Progenitor cell of endocrine pancreas (in vitro differentiated cells): ENCODE results near the gene WDR18. TPM values are rescaled to one million over a fixed set of nuclear protein-coding genes. Genes with fewer than 3 reads are reported as not detected.
A peak's percentile ranks its signal among the peaks of the same experiment; 100 is the strongest.

Experiments used
- DNase-seq: peaks from one replicate; pipeline ENCODE4 v3.0.0; 2021; ENCODE audit warnings: low spot score; ENCODE audit not compliant: unreplicated experiment
- H3K27ac Mint-ChIP-seq: 2 replicates; pipeline ENCODE4 v1.8.0; 2021; ENCODE audit warnings: mild to moderate bottlenecking, moderate library complexity, mixed read lengths
- H3K27me3 Mint-ChIP-seq: 2 replicates; pipeline ENCODE4 v1.8.0; 2021; ENCODE audit warnings: mixed read lengths
- H3K36me3 Mint-ChIP-seq: 2 replicates; pipeline ENCODE4 v1.8.0; 2022; ENCODE audit warnings: mixed read lengths; ENCODE audit not compliant: insufficient read depth
- H3K4me1 Mint-ChIP-seq: 2 replicates; pipeline ENCODE4 v1.8.0; 2021; ENCODE audit warnings: low read depth, mixed read lengths
- H3K4me3 Mint-ChIP-seq: 2 replicates; pipeline ENCODE4 v1.8.0; 2021; ENCODE audit warnings: low read depth, mild to moderate bottlenecking, moderate library complexity, mixed read lengths
- H3K9me3 Mint-ChIP-seq: 2 replicates; pipeline ENCODE4 v1.8.0; 2021; ENCODE audit warnings: low read depth, mixed read lengths
- total RNA-seq: library from RNA; stranded (reverse); gene quantifications from 2 replicates; pipeline ENCODE4 v1.2.1, GENCODE V29; 2021
- TF ChIP-seq, protein P1 (sequence below): fragments of 200-600 bp; sonication (generic); IDR thresholded peaks from one replicate; pipeline ENCODE4 v1.5.0; 2021; ENCODE audit warnings: antibody characterized with exemption, mild to moderate bottlenecking; ENCODE audit not compliant: unreplicated experiment

WDR18 gene
- total RNA-seq, 1 donor from 2014 or later, result 72.3 TPM

DNA sequence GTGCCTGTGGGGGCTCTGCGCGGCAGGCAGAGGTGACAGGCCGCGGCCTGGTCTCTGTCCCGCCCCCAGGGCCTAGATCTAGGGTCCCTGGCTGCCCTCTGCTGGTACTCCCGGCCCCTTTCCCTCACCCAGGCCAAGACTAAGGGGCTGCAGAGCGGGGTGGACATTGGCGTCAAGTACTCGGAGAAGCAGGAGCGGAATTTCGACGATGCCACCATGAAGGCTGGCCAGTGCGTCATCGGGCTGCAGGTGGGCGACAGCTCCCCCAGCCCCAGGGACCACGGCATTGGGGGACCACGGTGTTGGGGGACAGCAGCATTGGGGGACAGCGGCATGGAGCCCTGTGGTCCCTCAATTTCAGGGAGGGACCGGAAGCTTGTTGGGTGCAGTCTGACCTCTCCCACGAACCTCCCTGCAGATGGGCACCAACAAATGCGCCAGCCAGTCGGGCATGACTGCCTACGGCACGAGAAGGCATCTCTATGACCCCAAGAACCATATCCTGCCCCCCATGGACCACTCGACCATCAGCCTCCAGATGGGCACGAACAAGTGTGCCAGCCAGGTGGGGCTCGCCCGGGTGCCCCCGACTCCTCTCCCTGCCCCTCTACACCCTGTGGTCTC, 52.0 kb downstream of the WDR18 start:
- Mint-ChIP-seq H3K4me1 (peaks cover 5% of the 10 kb centered on the region), H3K9me3 (no peaks in the 10 kb centered on the region), H3K27me3 (no peaks in the 10 kb centered on the region), H3K36me3 (peaks cover 21% of the 10 kb centered on the region), H3K4me3 (no peak overlapping the region), H3K27ac (peak overlapping the region; percentile 74)
- TF ChIP-seq, protein P1, sequence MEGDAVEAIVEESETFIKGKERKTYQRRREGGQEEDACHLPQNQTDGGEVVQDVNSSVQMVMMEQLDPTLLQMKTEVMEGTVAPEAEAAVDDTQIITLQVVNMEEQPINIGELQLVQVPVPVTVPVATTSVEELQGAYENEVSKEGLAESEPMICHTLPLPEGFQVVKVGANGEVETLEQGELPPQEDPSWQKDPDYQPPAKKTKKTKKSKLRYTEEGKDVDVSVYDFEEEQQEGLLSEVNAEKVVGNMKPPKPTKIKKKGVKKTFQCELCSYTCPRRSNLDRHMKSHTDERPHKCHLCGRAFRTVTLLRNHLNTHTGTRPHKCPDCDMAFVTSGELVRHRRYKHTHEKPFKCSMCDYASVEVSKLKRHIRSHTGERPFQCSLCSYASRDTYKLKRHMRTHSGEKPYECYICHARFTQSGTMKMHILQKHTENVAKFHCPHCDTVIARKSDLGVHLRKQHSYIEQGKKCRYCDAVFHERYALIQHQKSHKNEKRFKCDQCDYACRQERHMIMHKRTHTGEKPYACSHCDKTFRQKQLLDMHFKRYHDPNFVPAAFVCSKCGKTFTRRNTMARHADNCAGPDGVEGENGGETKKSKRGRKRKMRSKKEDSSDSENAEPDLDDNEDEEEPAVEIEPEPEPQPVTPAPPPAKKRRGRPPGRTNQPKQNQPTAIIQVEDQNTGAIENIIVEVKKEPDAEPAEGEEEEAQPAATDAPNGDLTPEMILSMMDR, result no peak
- no peak for DNase-seq

GRCh38 chr19:1037621-1038064, 53.5 kb downstream of the WDR18 start:
- H3K4me1 Mint-ChIP-seq, result peaks cover 7% of the 10 kb centered on the region
- no peak for DNase-seq
- TF ChIP-seq, protein P1, result no peak
- no peak overlapping the region for H3K4me3 Mint-ChIP-seq
- peaks cover 18% of the 10 kb centered on the region for H3K36me3 Mint-ChIP-seq
- no peaks in the 10 kb centered on the region for H3K27me3 Mint-ChIP-seq
- H3K27ac Mint-ChIP-seq, result peak overlapping the region; percentile 73
- H3K9me3 Mint-ChIP-seq, result no peaks in the 10 kb centered on the region

GRCh38 chr19:1038978-1039645, 55.0 kb downstream of the WDR18 start:
- Mint-ChIP-seq H3K27me3 (no peaks in the 10 kb centered on the region), H3K27ac (peak overlapping the region; percentile 65), H3K4me1 (peaks cover 7% of the 10 kb centered on the region), H3K36me3 (peaks cover 16% of the 10 kb centered on the region), H3K4me3 (no peak overlapping the region), H3K9me3 (no peaks in the 10 kb centered on the region)
- TF ChIP-seq, protein P1, result no peak
- no peak for DNase-seq

DNA sequence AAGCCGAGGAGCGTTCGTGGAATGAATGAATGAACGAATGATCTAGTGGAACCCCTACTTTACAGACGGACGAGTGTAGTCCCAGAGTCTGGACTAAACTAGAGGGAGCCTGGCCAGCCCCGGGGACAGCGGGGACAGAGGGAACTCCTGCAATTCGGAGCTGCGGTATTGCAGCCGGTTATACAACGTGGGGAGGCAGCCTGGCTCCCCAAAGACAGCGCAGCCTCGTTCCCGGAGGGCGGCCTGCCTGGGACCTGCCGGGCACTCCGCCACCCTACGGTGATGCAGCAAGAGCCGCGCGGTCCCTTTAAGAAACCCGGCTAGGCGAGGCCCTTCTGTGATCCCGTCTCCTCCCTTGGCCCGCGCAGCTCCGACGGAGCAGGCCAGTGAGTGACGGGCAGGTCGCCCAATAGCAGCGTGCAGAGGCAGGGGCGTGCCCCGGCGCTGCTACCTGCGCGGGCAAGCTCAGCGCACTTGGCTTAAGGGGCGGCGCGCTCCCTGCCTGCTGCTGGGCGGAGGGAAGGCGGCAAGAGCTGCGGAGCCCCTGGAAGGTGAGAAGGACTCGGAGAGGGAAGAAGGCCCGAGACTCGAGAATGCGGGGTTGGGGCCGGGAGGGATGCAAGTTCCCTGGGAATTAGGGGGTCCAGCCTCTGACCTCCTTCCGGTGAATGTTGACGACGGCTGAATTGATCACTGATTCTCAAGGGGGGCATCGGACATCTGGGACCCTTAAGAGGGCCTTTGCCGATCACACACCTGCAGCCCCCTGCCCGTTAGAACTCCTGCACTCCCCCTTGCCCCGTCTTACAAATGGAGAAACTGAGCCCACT, 55.7 kb downstream of the WDR18 start, which contains the start of gene ABCA7:
Gene ABCA7 (plus strand): TSS at position 462 of the 830 bp plus-strand sequence. CDS start 1,255 bp downstream, outside the sequence.
- Mint-ChIP-seq H3K27me3 (no peaks in the 10 kb centered on the region), H3K4me3 (peak within 1 kb of the TSS; percentile 82), H3K9me3 (no peaks in the 10 kb centered on the region), H3K27ac (peak within 1 kb of the TSS; percentile 95), H3K36me3 (peaks cover 16% of the 10 kb centered on the region), H3K4me1 (peaks cover 7% of the 10 kb centered on the region)
- peak; percentile 100 for DNase-seq
- TF ChIP-seq, protein P1, result no peak
